Endothelial cell of umbilical vein (primary cell): Measurements from ENCODE around the gene GALNT13. TPM values are rescaled to one million over a fixed set of nuclear protein-coding genes. Genes with fewer than 3 reads are reported as not detected.

Experiments used
- BruUV-seq: library from RNA; stranded (reverse); fragments of 400-500 nt; replicated peaks from 2 replicates; lab custom pipeline; 2021; lab: Mats Ljungman, UMichigan
- CTCF ChIA-PET: fragments of 300-600, 350-600 bp; sonication (Branson Sonifier 250); formaldehyde crosslinking; loops from one replicate; lab custom pipeline; 2021; ENCODE audit warnings: antibody characterized with exemption, inconsistent platforms; lab: Charles Lee
- POLR2A ChIA-PET: fragments of 300-600, 350-600 bp; sonication (Branson Sonifier 250); formaldehyde crosslinking; loops from one replicate; lab custom pipeline; 2021; ENCODE audit warnings: antibody characterized with exemption, inconsistent platforms; lab: Charles Lee
- DNase-seq: peaks from one replicate; pipeline ENCODE4 v3.0.0-alpha.2; 2011; ENCODE audit warnings: low read depth, low spot score
- FAIRE-seq: peaks from 2 replicates; lab custom pipeline; 2011; peaks lifted over from hg19 to GRCh38; lab: Jason Lieb, UNC
- H2AFZ ChIP-seq: 2 replicates; pipeline ENCODE4 v1.6.0; 2012; ENCODE audit warnings: low read depth, low read length, control low read depth, inconsistent platforms
- H3K27ac ChIP-seq: 2 replicates; pipeline ENCODE4 v1.5.1; 2011; ENCODE audit warnings: low read depth, mild to moderate bottlenecking, control low read depth, low read length, moderate library complexity; ENCODE audit not compliant: insufficient read depth
- H3K27me3 ChIP-seq, 2 experiments: 2 replicates each; pipeline versions ENCODE4 v1.6.0 to v1.6.1; 2011; ENCODE audit warnings: low read length in 2 of 2, mixed read lengths in 1 of 2; ENCODE audit not compliant: control insufficient read depth in 2 of 2, insufficient read depth in 2 of 2
- H3K36me3 ChIP-seq, 2 experiments: 2 replicates in 1 of 2; 3 replicates in 1 of 2; pipeline ENCODE4 v1.5.1; 2011; ENCODE audit warnings: low read length in 2 of 2, mild to moderate bottlenecking in 1 of 2, moderate library complexity in 1 of 2; ENCODE audit not compliant: control insufficient read depth in 2 of 2, insufficient read depth in 2 of 2; ENCODE audit errors: extremely low read depth in 1 of 2
- H3K4me1 ChIP-seq: 3 replicates; pipeline ENCODE4 v1.5.1; 2011; ENCODE audit warnings: mild to moderate bottlenecking, low read length; ENCODE audit not compliant: control insufficient read depth, insufficient read depth; ENCODE audit errors: extremely low read depth
- H3K4me2 ChIP-seq: 2 replicates; pipeline ENCODE4 v1.6.1; 2011; ENCODE audit warnings: low read length, control low read depth, mixed read lengths; ENCODE audit not compliant: insufficient read depth
- H3K4me3 ChIP-seq, 3 experiments: fragments of 200-600 bp in 1 of 3; sonication (generic), shearing (Covaris generic) in 1 of 3; replicated peaks in 1 of 3; 2 replicates each; pipeline ENCODE4 v1.5.1; 2011 to 2016; ENCODE audit warnings: control low read depth in 3 of 3, low read length in 3 of 3, mild to moderate bottlenecking in 2 of 3, inconsistent platforms in 1 of 3, low read depth in 1 of 3, moderate library complexity in 1 of 3; ENCODE audit not compliant: insufficient read depth in 1 of 3
- H3K79me2 ChIP-seq: 2 replicates; pipeline ENCODE4 v1.6.0; 2012; ENCODE audit warnings: low read length, inconsistent platforms; ENCODE audit not compliant: control insufficient read depth, insufficient read depth
- H3K9ac ChIP-seq: replicated peaks from 2 replicates; pipeline ENCODE3; 2011; ENCODE audit warnings: low read length, control low read depth; ENCODE audit not compliant: insufficient read depth; ENCODE audit errors: extremely low read depth
- H3K9me1 ChIP-seq: replicated peaks from 3 replicates; pipeline ENCODE4 v1.6.0; 2011; ENCODE audit warnings: mild to moderate bottlenecking, low read length; ENCODE audit not compliant: control insufficient read depth, insufficient read depth; ENCODE audit errors: extremely low read depth
- H3K9me3 ChIP-seq: replicated peaks from 2 replicates; pipeline ENCODE4 v1.5.1; 2012; ENCODE audit warnings: low read length, inconsistent platforms; ENCODE audit not compliant: control insufficient read depth, insufficient read depth
- H4K20me1 ChIP-seq: replicated peaks from 2 replicates; pipeline ENCODE3; 2011; ENCODE audit warnings: mild to moderate bottlenecking, low read length; ENCODE audit not compliant: control insufficient read depth, insufficient read depth; ENCODE audit errors: extremely low read depth
- CTCF ChIP-seq, 2 donors: IDR thresholded peaks; 1 replicate in 1 of 2; 2 replicates in 1 of 2; pipeline ENCODE4 v1.5.1; 2011; ENCODE audit warnings: low read length in 2 of 2, mild to moderate bottlenecking in 2 of 2, moderate library complexity in 2 of 2, control low read depth in 1 of 2, inconsistent platforms in 1 of 2, low read depth in 1 of 2; ENCODE audit not compliant: insufficient read depth in 1 of 2; ENCODE audit errors: extremely low read depth in 1 of 2
- EZH2 ChIP-seq: IDR thresholded peaks from 2 replicates; pipeline ENCODE4 v1.6.1; 2012; ENCODE audit warnings: borderline replicate concordance, low read depth, mild to moderate bottlenecking, moderate library complexity, low read length, inconsistent platforms; ENCODE audit not compliant: severe bottlenecking
- FOS ChIP-seq: IDR thresholded peaks from 2 replicates; pipeline ENCODE4 v1.6.1; 2011; ENCODE audit warnings: mild to moderate bottlenecking, low read length, moderate library complexity, borderline replicate concordance; ENCODE audit not compliant: insufficient read depth
- GATA2 ChIP-seq: IDR thresholded peaks from 2 replicates; pipeline ENCODE4 v1.7.0; 2011; ENCODE audit warnings: low read depth, mild to moderate bottlenecking, moderate library complexity, mixed read lengths, low read length; ENCODE audit not compliant: insufficient read length, insufficient read depth
- JUN ChIP-seq: IDR thresholded peaks from 2 replicates; pipeline ENCODE4 v1.6.1; 2011; ENCODE audit warnings: borderline replicate concordance, low read depth; ENCODE audit not compliant: insufficient read length, insufficient read depth
- MAX ChIP-seq: IDR thresholded peaks from 2 replicates; pipeline ENCODE4 v1.6.1; 2011; ENCODE audit not compliant: insufficient read depth, insufficient read length
- MYC ChIP-seq: IDR thresholded peaks from one replicate; pipeline ENCODE4 v1.6.1; 2011; ENCODE audit warnings: mild to moderate bottlenecking, low read depth, low read length
- POLR2A ChIP-seq: IDR thresholded peaks from 2 replicates; pipeline ENCODE4 v1.6.1; 2012; ENCODE audit warnings: low read depth, mild to moderate bottlenecking, control low read depth, low read length
- POLR2AphosphoS5 ChIP-seq: IDR thresholded peaks from 2 replicates; pipeline ENCODE4 v1.6.1; 2012; ENCODE audit warnings: low read depth, mild to moderate bottlenecking, control low read depth, low read length, moderate library complexity; ENCODE audit not compliant: insufficient read depth
- dilution Hi-C: fragments of 300-500 bp; cut with MboI; formaldehyde crosslinking; loops from one replicate; pipeline ENCODE4 v1.15.0; 2019; ENCODE audit warnings: low sequenced_read_pairs; ENCODE audit not compliant: extremely low pct_ligation_motif_present
- intact Hi-C: fragments of 100-400 bp; cut with micrococcal nuclease; formaldehyde crosslinking; loops from one replicate; pipeline ENCODE4 v1.10.0; 2022
- polyA plus RNA-seq, 4 experiments: library from polyadenylated mRNA; depleted of rRNA in 3 of 4; stranded (reverse) in 3 of 4; unstranded in 1 of 4; fragments of >200 nt; gene quantifications; 2 replicates each; pipeline versions ENCODE4 v1.2.1 to v1.2.3, GENCODE V29; 2011 to 2012; ENCODE audit warnings: missing spikeins in 1 of 4
- total RNA-seq: library from RNA; stranded (reverse); gene quantifications from 2 replicates; pipeline ENCODE4 v1.2.3, GENCODE V29; 2021

GALNT13 gene
- total and polyA plus RNA-seq, 2 donors (not counting 3 experiments of a cell fraction or from before 2014, with no cell fraction given) = 0.06 TPM; not detected in 1

GRCh38 chr2:153873052-153874048, 1.6 kb downstream of the GALNT13 start:
- POLR2A ChIA-PET = no interaction called here

More at GRCh38 chr2:153873052-153874048, 1.6 kb downstream of the GALNT13 start:
- CTCF ChIA-PET = no interaction called here
- dilution Hi-C loops = no loop called here
- TF ChIP-seq GATA2 (no peak), JUN (no peak), MYC (no peak), MAX (no peak), CTCF (IDR thresholded peaks at IDR 0.05; ENCODE audit: extremely low read depth in 1 of 2, insufficient read depth in 1 of 2, low read depth in 1 of 2, low read length in 2 of 2) (no peak), FOS (no peak), EZH2 (no peak), POLR2A (no peak), POLR2AphosphoS5 (no peak)
- intact Hi-C loops = no loop called here
- H3K4me1 ChIP-seq = peaks cover 2% of the 10 kb centered on the region
- no peaks in the 10 kb centered on the region for H3K36me3 ChIP-seq
- no peak overlapping the region for H3K4me2 ChIP-seq
- DNase-seq = no peak
- H2AFZ ChIP-seq = no peak overlapping the region
- H4K20me1 ChIP-seq = no peaks in the 10 kb centered on the region
- H3K79me2 ChIP-seq = no peaks in the 10 kb centered on the region
- no peak overlapping the region for H3K4me3 ChIP-seq
- H3K27ac ChIP-seq = no peak overlapping the region
- BruUV-seq = no TSS peak
- no peaks in the 10 kb centered on the region for H3K9me3 ChIP-seq
- H3K27me3 ChIP-seq = peaks cover 14 to 21% of the 10 kb centered on the region in 2 experiments
- H3K9me1 ChIP-seq = no peaks in the 10 kb centered on the region
- no peak for FAIRE-seq
- H3K9ac ChIP-seq = no peak overlapping the region
